Tibial nerve (tissue), 4 donors: ENCODE data around the gene CCDC70.

ENCODE experiments used
- EP300 ChIP-seq, 2 donors: sonication (generic); formaldehyde crosslinking; IDR thresholded peaks; one replicate each; pipeline ENCODE4 v1.6.1; 2017; ENCODE audit warnings: antibody characterized with exemption in 2 of 2, mild to moderate bottlenecking in 1 of 2
- POLR2A ChIP-seq, 2 donors: fragments of 450-650 bp; IDR thresholded peaks; one replicate each; pipeline ENCODE4 v1.6.1; 2017; ENCODE audit warnings: antibody characterized with exemption in 2 of 2, mild to moderate bottlenecking in 2 of 2, moderate library complexity in 2 of 2
- TF ChIP-seq, protein P1 (sequence below), 5 experiments: fragments of 200-600 bp in 3 of 5; fragments of 450-650 bp in 2 of 5; sonication (generic) in 3 of 5; IDR thresholded peaks; one replicate each; pipeline ENCODE4 v1.5.1; 2016 to 2019; ENCODE audit warnings: antibody characterized with exemption in 5 of 5, mild to moderate bottlenecking in 3 of 5, moderate library complexity in 2 of 5

DNA sequence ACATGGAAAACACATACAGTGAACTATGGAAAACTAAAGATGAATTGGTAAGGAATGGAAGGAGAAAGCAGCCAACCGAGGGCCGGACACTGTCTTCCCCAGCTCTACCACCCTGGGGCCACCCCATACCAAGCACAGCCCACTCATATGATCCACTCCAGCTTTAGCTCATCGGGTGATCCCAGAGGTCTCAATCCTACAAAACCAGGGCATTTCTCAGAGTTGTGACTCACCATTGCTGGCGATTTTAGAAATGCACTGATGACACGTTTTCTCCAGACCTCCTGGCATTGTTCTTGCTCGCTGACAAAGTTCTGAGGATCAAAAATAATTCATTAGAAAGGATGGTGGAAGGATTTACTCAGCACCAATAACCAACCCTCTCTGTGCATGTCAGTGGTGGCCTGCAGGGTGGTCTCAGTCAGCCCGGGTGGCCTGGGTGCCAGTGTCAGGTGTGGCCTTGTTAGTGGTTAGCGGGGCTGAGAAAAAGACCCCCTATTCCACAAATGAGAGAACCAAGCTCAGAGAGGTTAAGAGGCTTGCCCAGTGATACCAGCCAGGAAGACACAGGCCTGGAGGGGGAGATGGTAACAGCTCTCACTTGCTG lies 23.4 kb upstream of the CCDC70 start:
- TF ChIP-seq POLR2A (IDR thresholded peaks at IDR 0.05) (no peak), EP300 (IDR thresholded peaks at IDR 0.05) (no peak)
- TF ChIP-seq, protein P1, sequence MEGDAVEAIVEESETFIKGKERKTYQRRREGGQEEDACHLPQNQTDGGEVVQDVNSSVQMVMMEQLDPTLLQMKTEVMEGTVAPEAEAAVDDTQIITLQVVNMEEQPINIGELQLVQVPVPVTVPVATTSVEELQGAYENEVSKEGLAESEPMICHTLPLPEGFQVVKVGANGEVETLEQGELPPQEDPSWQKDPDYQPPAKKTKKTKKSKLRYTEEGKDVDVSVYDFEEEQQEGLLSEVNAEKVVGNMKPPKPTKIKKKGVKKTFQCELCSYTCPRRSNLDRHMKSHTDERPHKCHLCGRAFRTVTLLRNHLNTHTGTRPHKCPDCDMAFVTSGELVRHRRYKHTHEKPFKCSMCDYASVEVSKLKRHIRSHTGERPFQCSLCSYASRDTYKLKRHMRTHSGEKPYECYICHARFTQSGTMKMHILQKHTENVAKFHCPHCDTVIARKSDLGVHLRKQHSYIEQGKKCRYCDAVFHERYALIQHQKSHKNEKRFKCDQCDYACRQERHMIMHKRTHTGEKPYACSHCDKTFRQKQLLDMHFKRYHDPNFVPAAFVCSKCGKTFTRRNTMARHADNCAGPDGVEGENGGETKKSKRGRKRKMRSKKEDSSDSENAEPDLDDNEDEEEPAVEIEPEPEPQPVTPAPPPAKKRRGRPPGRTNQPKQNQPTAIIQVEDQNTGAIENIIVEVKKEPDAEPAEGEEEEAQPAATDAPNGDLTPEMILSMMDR (IDR thresholded peaks at IDR 0.05): no peak
